Natural killer cell (primary cell): ENCODE measurements around the gene PTRH1. TPM values are rescaled to one million over a fixed set of nuclear protein-coding genes. Genes with fewer than 3 reads are reported as not detected.

Experiments
- ATAC-seq, 3 donors: fragments of 150-1000 bp in 2 of 3; fragments of 200-7000 bp in 1 of 3; cut with Tn5 transposase; 1 replicate in 1 of 3; 2 replicates in 2 of 3; pipeline ENCODE4 v1.10.0; 2021; ENCODE audit warnings: mild to moderate bottlenecking in 2 of 3, moderate library complexity in 2 of 3
- DNase-seq, 2 donors: peaks; one replicate each; pipeline versions ENCODE4 v3.0.0 to v3.0.0-alpha.2; 2013 to 2021; ENCODE audit warnings: mixed read lengths in 1 of 2
- H3K27ac ChIP-seq: one replicate; pipeline ENCODE4 v1.5.1; 2013; ENCODE audit warnings: mild to moderate bottlenecking, low read length
- H3K27me3 ChIP-seq: one replicate; pipeline ENCODE4 v1.6.1; 2013; ENCODE audit warnings: low read length; ENCODE audit not compliant: control insufficient read depth, insufficient read depth
- H3K36me3 ChIP-seq: one replicate; pipeline ENCODE4 v1.6.1; 2013; ENCODE audit warnings: low read length; ENCODE audit not compliant: control insufficient read depth, insufficient read depth
- H3K4me1 ChIP-seq: one replicate; pipeline ENCODE4 v1.6.1; 2013; ENCODE audit warnings: low read length; ENCODE audit not compliant: control insufficient read depth, insufficient read depth
- H3K4me3 ChIP-seq: one replicate; pipeline ENCODE4 v1.5.1; 2013; ENCODE audit warnings: low read length
- H3K9me3 ChIP-seq: one replicate; pipeline ENCODE4 v1.6.1; 2013; ENCODE audit warnings: low read length; ENCODE audit not compliant: control insufficient read depth, insufficient read depth
- H3K27ac Mint-ChIP-seq, 2 donors: one replicate each; pipeline ENCODE4 v1.8.0; 2022; ENCODE audit warnings: mild to moderate bottlenecking in 2 of 2, mixed read lengths in 2 of 2, moderate library complexity in 1 of 2
- H3K27me3 Mint-ChIP-seq, 2 donors: one replicate each; pipeline ENCODE4 v1.8.0; 2022; ENCODE audit warnings: low read depth in 2 of 2, mixed read lengths in 2 of 2
- H3K36me3 Mint-ChIP-seq: one replicate; pipeline ENCODE4 v1.8.0; 2022; ENCODE audit warnings: mixed read lengths
- H3K4me1 Mint-ChIP-seq, 2 donors: one replicate each; pipeline ENCODE4 v1.8.0; 2022; ENCODE audit warnings: mixed read lengths in 2 of 2
- H3K4me3 Mint-ChIP-seq: one replicate; pipeline ENCODE4 v1.8.0; 2022; ENCODE audit warnings: mild to moderate bottlenecking, moderate library complexity, mixed read lengths
- H3K9me3 Mint-ChIP-seq, 2 donors: one replicate each; pipeline ENCODE4 v1.8.0; 2022; ENCODE audit warnings: mixed read lengths in 2 of 2
- WGBS: methylation state at CpG from one replicate; pipeline ENCODE4 v1.1.7; 2013; ENCODE audit warnings: missing lambda C conversion rate; ENCODE audit not compliant: insufficient coverage; 5-methylcytosine and 5-hydroxymethylcytosine counted together
- intact Hi-C: fragments of 100-400 bp; cut with micrococcal nuclease; formaldehyde crosslinking; loops from one replicate; pipeline ENCODE4 v1.14.2; 2022
- total RNA-seq, 4 donors: library from RNA; stranded (reverse); fragments of 120-200 nt in 1 of 4; gene quantifications; one replicate each; pipeline versions ENCODE4 v1.2.3 to v1.2.4, GENCODE V29; 2013 to 2022
- TF ChIP-seq, protein P1 (sequence below): fragments of 200-600 bp; IDR thresholded peaks from one replicate; pipeline ENCODE4 v1.8.0; 2022; ENCODE audit warnings: antibody characterized with exemption

Gene PTRH1, protein sequence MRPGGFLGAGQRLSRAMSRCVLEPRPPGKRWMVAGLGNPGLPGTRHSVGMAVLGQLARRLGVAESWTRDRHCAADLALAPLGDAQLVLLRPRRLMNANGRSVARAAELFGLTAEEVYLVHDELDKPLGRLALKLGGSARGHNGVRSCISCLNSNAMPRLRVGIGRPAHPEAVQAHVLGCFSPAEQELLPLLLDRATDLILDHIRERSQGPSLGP
- 10 to 100 TPM in 2 of 3 donors, 1 to 10 TPM in 1; 6.9 to 11.5 (median 11.0) TPM for total RNA-seq
- 8.2 TPM for total RNA-seq (2013)

- peaks cover 35 to 40% of the 10 kb centered on the region in 2 donors for H3K4me1 Mint-ChIP-seq
- intact Hi-C loops = loop anchor here (1.0 kb wide), 1 partner anchor 16 kb away; no protein-coding TSS in a partner anchor
- Histone ChIP-seq H3K36me3 (no peaks in the 10 kb centered on the region), H3K27me3 (no peaks in the 10 kb centered on the region), H3K27ac (peak within 1 kb of the TSS; percentile 54), H3K4me1 (peaks cover 65% of the 10 kb centered on the region), H3K9me3 (no peaks in the 10 kb centered on the region), H3K4me3 (peak within 1 kb of the TSS; percentile 80)
- 8% methylated on average over 65 of the region's 65 CpGs for WGBS
- H3K9me3 Mint-ChIP-seq = no peaks in the 10 kb centered on the region
- H3K36me3 Mint-ChIP-seq = no peaks in the 10 kb centered on the region
- TF ChIP-seq, protein P1, sequence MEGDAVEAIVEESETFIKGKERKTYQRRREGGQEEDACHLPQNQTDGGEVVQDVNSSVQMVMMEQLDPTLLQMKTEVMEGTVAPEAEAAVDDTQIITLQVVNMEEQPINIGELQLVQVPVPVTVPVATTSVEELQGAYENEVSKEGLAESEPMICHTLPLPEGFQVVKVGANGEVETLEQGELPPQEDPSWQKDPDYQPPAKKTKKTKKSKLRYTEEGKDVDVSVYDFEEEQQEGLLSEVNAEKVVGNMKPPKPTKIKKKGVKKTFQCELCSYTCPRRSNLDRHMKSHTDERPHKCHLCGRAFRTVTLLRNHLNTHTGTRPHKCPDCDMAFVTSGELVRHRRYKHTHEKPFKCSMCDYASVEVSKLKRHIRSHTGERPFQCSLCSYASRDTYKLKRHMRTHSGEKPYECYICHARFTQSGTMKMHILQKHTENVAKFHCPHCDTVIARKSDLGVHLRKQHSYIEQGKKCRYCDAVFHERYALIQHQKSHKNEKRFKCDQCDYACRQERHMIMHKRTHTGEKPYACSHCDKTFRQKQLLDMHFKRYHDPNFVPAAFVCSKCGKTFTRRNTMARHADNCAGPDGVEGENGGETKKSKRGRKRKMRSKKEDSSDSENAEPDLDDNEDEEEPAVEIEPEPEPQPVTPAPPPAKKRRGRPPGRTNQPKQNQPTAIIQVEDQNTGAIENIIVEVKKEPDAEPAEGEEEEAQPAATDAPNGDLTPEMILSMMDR = no peak
- DNase-seq (peak; percentile 98), ATAC-seq (peak; percentile 92 to 96 (median 93))
- no peaks in the 10 kb centered on the region for H3K27me3 Mint-ChIP-seq
- H3K27ac Mint-ChIP-seq = peak within 1 kb of the TSS; percentile 93 to 94
- H3K4me3 Mint-ChIP-seq = peak within 1 kb of the TSS; percentile 99
Measured at GRCh38 chr9:127715470-127716337, at the start of gene PTRH1, which contains the start of gene TTC16. PTRH1 (minus strand) TSS chr9:127715663; CDS start chr9:127715639, 24 bp downstream. TTC16 (plus strand) TSS chr9:127716079; CDS start chr9:127716146, 67 bp downstream.

DNA sequence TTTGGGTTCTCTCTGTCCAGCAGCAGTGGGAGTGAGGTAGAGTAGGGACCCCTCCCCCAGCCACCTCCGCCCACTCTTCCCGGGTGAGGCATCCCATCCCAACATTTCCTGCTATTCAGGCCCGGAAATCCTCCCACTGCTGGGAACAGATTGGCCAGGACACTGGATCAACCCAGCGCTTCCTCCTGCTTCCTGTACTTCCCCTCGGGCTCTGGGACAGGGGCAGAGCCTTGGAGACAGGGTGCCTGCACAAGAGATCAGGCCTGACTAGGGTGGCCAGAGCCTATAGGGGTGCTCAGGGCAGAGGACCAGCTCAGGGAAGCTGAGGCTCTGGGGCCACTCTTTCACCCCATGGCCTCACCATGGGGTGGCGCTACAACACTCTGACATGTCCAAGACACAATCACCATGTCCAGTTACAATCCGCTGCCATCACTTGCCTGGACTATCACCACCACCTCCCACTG, 48.5 kb upstream of the PTRH1 start:
- H3K4me1 ChIP-seq = peaks cover 58% of the 10 kb centered on the region
- H3K36me3 ChIP-seq = peaks cover 74% of the 10 kb centered on the region
- H3K36me3 Mint-ChIP-seq = no peaks in the 10 kb centered on the region
- peak overlapping the region; percentile 80 to 99 for H3K27ac Mint-ChIP-seq
- TF ChIP-seq, protein P1 = peak; percentile 31
- H3K4me3 ChIP-seq = no peak overlapping the region
- no peaks in the 10 kb centered on the region for H3K9me3 Mint-ChIP-seq
- peak; percentile 47 to 61 for DNase-seq
- WGBS = 93% methylated on average over 7 of the region's 7 CpGs
- H3K27me3 Mint-ChIP-seq = no peaks in the 10 kb centered on the region
- intact Hi-C loops = no loop called here
- H3K4me1 Mint-ChIP-seq = peaks cover 64 to 67% of the 10 kb centered on the region in 2 donors
- H3K27ac ChIP-seq = no peak overlapping the region
- no peaks in the 10 kb centered on the region for H3K27me3 ChIP-seq
- H3K9me3 ChIP-seq = no peaks in the 10 kb centered on the region
- peak; percentile 69 to 76 (median 76) for ATAC-seq
- H3K4me3 Mint-ChIP-seq = no peak overlapping the region

- intact Hi-C loops = no loop called here
- H3K27me3 ChIP-seq = no peaks in the 10 kb centered on the region
- peak overlapping the region; percentile 80 to 99 for H3K27ac Mint-ChIP-seq
Measured at GRCh38 chr9:127762111-127762676, 46.7 kb upstream of the PTRH1 start.

More at GRCh38 chr9:127762111-127762676, 46.7 kb upstream of the PTRH1 start:
- peaks cover 70% of the 10 kb centered on the region for H3K36me3 ChIP-seq
- Mint-ChIP-seq H3K9me3 (no peaks in the 10 kb centered on the region), H3K27me3 (no peaks in the 10 kb centered on the region), H3K36me3 (no peaks in the 10 kb centered on the region), H3K4me3 (no peak overlapping the region), H3K4me1 (peaks cover 50 to 57% of the 10 kb centered on the region in 2 donors)
- H3K4me1 ChIP-seq = peaks cover 41% of the 10 kb centered on the region
- TF ChIP-seq, protein P1 = no peak
- no peak for DNase-seq
- no peak overlapping the region for H3K4me3 ChIP-seq
- no peaks in the 10 kb centered on the region for H3K9me3 ChIP-seq
- no peak overlapping the region for H3K27ac ChIP-seq
- WGBS = 71% methylated on average over 16 of the region's 16 CpGs
- ATAC-seq = no peak
